ENCODE measurements around the gene SULT1A3.

Gene SULT1A3

DNA sequence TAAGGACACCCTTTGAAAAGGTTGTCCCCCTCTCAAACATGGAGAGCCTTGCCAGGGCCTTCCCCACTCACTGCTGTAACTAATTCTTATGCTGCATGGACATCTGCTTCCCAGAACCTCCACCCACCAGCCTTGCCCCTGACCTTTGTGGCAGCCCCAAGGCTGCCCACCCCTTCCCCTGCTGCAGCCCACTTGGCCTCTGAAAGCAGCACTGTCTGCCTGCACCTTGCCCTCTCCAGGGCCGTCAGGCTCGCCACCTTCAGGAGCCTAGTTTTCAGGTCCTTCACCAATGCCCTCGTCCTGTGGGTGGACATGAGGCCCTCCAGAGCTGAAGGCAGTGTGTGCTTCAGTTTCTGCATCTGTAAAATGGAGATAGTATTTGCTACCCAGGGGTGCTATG is 18.3 kb upstream of the SULT1A3 start:
- Histone ChIP-seq H3K9me3 (ENCODE audit: insufficient read depth, low read length, severe bottlenecking) (no peaks in the 10 kb centered on the region), H2AFZ (ENCODE audit: low read depth, low read length) (no peak overlapping the region), H4K20me1 (ENCODE audit: insufficient read depth, low read length) (peaks cover 7% of the 10 kb centered on the region), H3K27ac (ENCODE audit: low read length) (no peak overlapping the region), H3K4me1 (ENCODE audit: insufficient read depth, low read length) (peaks cover 24% of the 10 kb centered on the region), H3K4me3 (ENCODE audit: low read depth in 1 of 2, low read length in 2 of 2) (no peak overlapping the region), H3K79me2 (ENCODE audit: insufficient read depth, low read length) (peaks cover 24% of the 10 kb centered on the region), H3K4me2 (ENCODE audit: insufficient read depth, low read length) (no peak overlapping the region), H3K36me3 (ENCODE audit: insufficient read depth, low read length) (peaks cover 16% of the 10 kb centered on the region), H3K9ac (ENCODE audit: low read depth, low read length) (no peak overlapping the region), H3K27me3 (ENCODE audit: insufficient read depth, low read length, poor library complexity) (no peaks in the 10 kb centered on the region)
- DNase-seq (no peak), ATAC-seq (ENCODE audit: insufficient read depth, low read depth) (no peak)
- TF ChIP-seq EZH2 (IDR thresholded peaks at IDR 0.05; ENCODE audit: borderline replicate concordance, low read depth, low read length, severe bottlenecking), result no peak
- TF ChIP-seq, protein P1, sequence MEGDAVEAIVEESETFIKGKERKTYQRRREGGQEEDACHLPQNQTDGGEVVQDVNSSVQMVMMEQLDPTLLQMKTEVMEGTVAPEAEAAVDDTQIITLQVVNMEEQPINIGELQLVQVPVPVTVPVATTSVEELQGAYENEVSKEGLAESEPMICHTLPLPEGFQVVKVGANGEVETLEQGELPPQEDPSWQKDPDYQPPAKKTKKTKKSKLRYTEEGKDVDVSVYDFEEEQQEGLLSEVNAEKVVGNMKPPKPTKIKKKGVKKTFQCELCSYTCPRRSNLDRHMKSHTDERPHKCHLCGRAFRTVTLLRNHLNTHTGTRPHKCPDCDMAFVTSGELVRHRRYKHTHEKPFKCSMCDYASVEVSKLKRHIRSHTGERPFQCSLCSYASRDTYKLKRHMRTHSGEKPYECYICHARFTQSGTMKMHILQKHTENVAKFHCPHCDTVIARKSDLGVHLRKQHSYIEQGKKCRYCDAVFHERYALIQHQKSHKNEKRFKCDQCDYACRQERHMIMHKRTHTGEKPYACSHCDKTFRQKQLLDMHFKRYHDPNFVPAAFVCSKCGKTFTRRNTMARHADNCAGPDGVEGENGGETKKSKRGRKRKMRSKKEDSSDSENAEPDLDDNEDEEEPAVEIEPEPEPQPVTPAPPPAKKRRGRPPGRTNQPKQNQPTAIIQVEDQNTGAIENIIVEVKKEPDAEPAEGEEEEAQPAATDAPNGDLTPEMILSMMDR (IDR thresholded peaks at IDR 0.05; ENCODE audit: borderline replicate concordance, extremely low read depth, low read length, poor library complexity, severe bottlenecking), result no peak

DNA sequence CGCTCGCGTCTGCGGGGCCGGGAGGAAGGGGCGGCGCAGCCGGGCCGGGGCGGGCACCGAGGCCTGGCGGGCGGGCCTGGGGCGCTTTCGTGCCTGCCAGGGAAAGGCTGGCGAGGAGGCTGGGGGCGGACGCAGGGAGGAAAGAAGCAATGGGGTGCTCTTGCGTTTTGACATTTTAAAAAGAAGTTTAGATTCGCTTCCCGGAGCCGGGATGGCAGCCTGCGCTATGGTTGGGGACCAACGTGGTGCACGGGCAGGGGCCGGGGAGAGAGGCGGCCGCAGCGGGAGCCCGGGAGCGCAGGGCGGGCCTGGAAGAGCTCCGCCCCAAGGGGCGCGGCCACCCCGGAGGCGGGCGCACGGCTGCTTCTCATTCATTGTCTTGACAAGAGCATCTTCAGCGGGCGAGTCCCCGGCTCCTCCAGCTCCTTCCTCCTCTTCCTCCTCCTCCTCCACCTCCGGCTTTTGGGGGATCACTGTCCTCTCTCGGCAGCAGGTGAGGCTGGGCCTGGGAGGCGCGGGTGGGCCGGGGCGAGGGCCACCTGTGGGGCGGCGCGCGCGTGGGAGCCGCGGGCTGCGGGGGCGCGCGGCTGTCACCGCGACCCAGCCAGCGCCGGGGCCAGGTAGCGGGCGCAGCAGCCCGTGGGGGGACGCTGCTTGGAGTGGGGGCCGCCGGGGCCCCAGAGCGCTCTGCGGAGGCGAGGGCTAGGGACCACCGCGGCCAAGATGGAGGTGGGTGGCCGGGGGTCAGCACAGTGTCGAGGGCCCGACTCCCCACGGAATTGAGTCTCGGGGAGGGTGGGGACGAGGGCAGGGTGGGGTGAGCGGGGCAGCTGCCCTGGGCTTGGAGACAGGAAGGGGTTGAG is 15.6 kb upstream of the SULT1A3 start, which contains the start of gene CORO1A:
CORO1A (plus strand) TSS at position 370 of the 863 bp plus-strand sequence. CDS start 1,608 bp downstream, outside the sequence.
- Histone ChIP-seq H3K27me3 (ENCODE audit: insufficient read depth, low read length, poor library complexity) (no peaks in the 10 kb centered on the region), H3K4me2 (ENCODE audit: insufficient read depth, low read length) (peak within 1 kb of the TSS; percentile 90), H4K20me1 (ENCODE audit: insufficient read depth, low read length) (peaks cover 26% of the 10 kb centered on the region), H3K9me3 (ENCODE audit: insufficient read depth, low read length, severe bottlenecking) (no peaks in the 10 kb centered on the region), H3K9ac (ENCODE audit: low read depth, low read length) (peak within 1 kb of the TSS; percentile 89), H3K79me2 (ENCODE audit: insufficient read depth, low read length) (peaks cover 47% of the 10 kb centered on the region), H3K4me3 (ENCODE audit: low read depth in 1 of 2, low read length in 2 of 2) (peak within 1 kb of the TSS; percentile 84 to 93), H3K27ac (ENCODE audit: low read length) (peak within 1 kb of the TSS; percentile 97), H3K4me1 (ENCODE audit: insufficient read depth, low read length) (peaks cover 50% of the 10 kb centered on the region), H3K36me3 (ENCODE audit: insufficient read depth, low read length) (peaks cover 41% of the 10 kb centered on the region), H2AFZ (ENCODE audit: low read depth, low read length) (peak within 1 kb of the TSS; percentile 90)
- TF ChIP-seq, protein P1 (IDR thresholded peaks at IDR 0.05; ENCODE audit: borderline replicate concordance, extremely low read depth, low read length, poor library complexity, severe bottlenecking), result no peak
- TF ChIP-seq EZH2 (IDR thresholded peaks at IDR 0.05; ENCODE audit: borderline replicate concordance, low read depth, low read length, severe bottlenecking), result no peak
- peak; percentile 91 for DNase-seq
- ATAC-seq (ENCODE audit: insufficient read depth, low read depth), result peak; percentile 65

DNA sequence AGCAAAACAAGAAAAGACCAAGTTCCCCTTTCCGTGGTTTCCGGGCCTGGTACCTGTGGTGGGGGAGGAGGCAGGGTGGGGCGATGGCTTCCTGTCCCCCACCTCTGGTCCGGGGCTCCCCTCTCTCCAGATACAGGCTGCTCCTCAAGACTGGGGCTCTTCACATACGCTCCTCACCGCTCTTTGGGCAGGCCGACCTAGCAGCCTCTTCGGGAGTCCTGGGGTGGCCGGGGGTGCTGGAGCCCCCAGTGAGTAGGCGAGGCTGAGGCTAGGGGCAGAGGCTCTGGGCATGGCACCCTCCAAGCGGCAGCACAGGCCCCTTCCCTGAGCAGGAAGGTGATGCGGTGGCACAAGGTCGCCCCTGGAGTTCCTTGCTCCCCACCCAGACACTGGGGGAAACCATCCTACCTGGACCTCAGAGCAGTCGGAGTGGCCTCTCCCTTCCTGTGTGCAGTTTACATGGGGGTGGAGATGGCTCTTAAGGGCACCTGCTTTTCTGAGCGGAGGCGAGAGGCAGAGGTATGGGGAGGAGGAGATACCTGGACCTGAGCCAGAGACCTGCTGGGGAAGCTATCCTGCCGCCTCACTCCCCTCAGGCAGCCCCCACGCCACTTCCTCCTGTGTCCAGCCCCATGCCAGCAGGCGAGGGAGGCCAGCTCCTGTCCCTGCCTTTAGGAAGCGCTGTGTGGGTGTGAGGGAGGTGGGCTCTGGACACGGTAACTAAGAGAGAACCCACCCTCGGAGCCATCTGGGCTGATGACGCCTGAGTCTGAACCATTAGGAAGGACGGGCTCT is 14.8 kb upstream of the SULT1A3 start:
- H4K20me1 ChIP-seq (ENCODE audit: insufficient read depth, low read length), result peaks cover 26% of the 10 kb centered on the region
- DNase-seq (peak; percentile 77), ATAC-seq (ENCODE audit: insufficient read depth, low read depth) (no peak; the same call in 1 of the 3 replicates)
- no peaks in the 10 kb centered on the region for H3K9me3 ChIP-seq (ENCODE audit: insufficient read depth, low read length, severe bottlenecking)
- TF ChIP-seq, protein P1 (IDR thresholded peaks at IDR 0.05; ENCODE audit: borderline replicate concordance, extremely low read depth, low read length, poor library complexity, severe bottlenecking), result no peak
- TF ChIP-seq EZH2 (IDR thresholded peaks at IDR 0.05; ENCODE audit: borderline replicate concordance, low read depth, low read length, severe bottlenecking), result no peak
- H3K27me3 ChIP-seq (ENCODE audit: insufficient read depth, low read length, poor library complexity), result no peaks in the 10 kb centered on the region
- peaks cover 41% of the 10 kb centered on the region for H3K36me3 ChIP-seq (ENCODE audit: insufficient read depth, low read length)
- H3K4me3 ChIP-seq (ENCODE audit: low read depth in 1 of 2, low read length in 2 of 2), result peak overlapping the region; percentile 84 to 93
- peaks cover 50% of the 10 kb centered on the region for H3K4me1 ChIP-seq (ENCODE audit: insufficient read depth, low read length)
- no peak overlapping the region for H2AFZ ChIP-seq (ENCODE audit: low read depth, low read length)
- H3K79me2 ChIP-seq (ENCODE audit: insufficient read depth, low read length), result peaks cover 47% of the 10 kb centered on the region
- peak overlapping the region; percentile 97 for H3K27ac ChIP-seq (ENCODE audit: low read length)
- peak overlapping the region; percentile 90 for H3K4me2 ChIP-seq (ENCODE audit: insufficient read depth, low read length)
- H3K9ac ChIP-seq (ENCODE audit: low read depth, low read length), result peak overlapping the region; percentile 89
